Stimulated activated CD8-positive, alpha-beta memory T cell treated with anti-CD3 and anti-CD28 coated beads, Interleukin-2, amount 100 ng/mL, for 1 hour (primary cell): ENCODE data around the gene FAM111B.
"Not testable (repeated sequence)": the region's sequence is repeated elsewhere in the genome, so short reads cannot be mapped to it uniquely, and the experiment has no call there.

Experiments used
- DNase-seq, 2 donors: peaks; one replicate each; pipeline ENCODE4 v3.0.0-alpha.2; 2020; ENCODE audit warnings: low read depth in 2 of 2

Gene FAM111B, protein sequence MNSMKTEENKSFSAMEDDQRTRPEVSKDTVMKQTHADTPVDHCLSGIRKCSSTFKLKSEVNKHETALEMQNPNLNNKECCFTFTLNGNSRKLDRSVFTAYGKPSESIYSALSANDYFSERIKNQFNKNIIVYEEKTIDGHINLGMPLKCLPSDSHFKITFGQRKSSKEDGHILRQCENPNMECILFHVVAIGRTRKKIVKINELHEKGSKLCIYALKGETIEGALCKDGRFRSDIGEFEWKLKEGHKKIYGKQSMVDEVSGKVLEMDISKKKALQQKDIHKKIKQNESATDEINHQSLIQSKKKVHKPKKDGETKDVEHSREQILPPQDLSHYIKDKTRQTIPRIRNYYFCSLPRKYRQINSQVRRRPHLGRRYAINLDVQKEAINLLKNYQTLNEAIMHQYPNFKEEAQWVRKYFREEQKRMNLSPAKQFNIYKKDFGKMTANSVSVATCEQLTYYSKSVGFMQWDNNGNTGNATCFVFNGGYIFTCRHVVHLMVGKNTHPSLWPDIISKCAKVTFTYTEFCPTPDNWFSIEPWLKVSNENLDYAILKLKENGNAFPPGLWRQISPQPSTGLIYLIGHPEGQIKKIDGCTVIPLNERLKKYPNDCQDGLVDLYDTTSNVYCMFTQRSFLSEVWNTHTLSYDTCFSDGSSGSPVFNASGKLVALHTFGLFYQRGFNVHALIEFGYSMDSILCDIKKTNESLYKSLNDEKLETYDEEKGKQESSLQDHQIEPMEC

DNA sequence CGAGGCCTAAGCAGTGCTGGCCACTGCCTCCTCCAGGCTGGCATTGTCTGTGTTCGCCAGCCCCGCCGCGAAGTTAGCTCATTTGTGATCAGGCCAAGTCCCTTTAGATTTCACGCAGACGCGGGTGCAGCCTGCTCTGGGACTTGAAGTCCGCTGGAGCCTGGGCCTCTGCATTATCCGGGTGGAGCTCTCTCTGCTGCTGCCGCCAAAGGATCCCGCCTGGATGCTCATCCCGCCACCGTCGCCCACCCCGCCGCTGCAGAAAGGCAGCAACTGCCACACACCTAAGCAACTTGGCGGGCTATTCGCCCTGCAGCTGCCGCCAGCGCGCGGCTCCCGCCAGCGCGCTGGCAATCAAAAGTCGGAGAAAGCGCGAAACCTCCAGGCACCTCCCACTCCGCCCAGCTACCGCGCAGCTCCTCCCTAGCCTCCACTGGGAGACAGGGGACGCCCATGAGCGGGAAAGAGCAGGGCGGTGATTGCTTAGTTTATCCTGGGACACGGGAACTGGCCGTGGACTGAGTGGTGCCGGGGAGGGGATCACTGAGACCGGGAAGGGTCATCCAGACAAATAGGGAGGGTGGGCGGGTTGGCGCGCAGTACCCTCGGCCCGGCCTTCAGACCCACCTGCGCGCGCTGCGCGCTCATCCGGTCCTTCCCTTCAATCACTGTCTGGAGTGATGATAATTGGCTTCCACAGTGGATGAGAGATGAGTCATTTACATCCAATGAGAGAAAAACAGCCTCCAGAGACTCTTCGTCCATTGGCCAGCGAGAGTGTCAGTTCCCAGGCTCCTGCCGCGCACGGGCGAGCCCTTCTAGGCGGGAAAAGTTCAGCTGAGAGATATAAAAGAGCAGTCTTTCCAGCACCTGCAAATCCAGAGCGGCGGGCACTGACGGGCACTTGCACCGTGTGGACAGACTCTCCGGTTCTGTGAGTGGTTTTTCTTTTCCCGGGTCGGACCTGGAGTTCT, at the start of gene FAM111B:
Gene FAM111B (plus strand): TSS at position 875 of the 974 bp plus-strand sequence. CDS start 2,389 bp downstream, outside the sequence.
- DNase-seq = peak in 1 of 2 donors; percentile 10

DNA sequence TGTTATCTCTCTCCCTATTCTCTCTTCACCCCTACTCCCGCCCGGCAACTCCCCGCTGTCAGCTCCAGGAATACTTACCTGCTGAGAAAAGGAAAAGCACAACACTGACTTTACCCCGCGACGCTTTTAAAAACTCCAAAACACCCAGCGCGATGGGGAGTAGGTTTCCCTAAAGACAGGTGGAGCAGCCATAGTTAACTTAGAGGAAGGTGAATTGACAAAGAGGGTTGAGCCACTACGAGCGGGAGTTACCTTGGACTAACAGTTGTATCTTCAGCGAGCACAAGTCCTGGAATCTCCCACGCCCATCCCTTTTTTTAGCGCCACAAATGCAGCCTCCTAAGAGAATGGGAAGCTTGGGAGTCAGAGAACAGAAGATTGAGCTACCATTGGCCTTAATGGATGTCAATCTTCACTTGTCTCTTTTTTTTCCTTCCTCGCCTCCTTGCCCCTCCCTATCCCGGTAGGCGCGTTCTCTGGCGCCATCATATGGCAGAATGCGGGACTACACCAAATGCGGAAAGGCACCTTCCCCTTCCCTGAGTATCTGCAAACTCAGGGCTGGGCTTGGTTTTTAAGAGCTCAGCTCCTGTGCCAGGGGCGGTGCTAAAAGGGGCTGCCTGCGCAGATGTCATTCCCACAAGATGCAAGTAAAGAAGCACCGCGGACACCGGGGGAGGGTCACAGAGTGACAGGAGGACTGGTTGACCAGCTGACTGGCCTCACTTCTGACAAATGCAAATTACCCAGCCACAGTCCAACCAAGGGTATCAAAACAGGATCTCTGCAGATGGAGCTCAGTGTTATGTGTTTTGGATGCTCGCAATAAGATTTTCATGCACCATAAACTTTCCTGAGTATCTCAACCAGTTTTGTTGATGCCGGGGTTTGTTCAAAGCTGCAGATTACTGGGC, 48.7 kb upstream of the FAM111B start:
- DNase-seq = peak; percentile 59 to 60

DNA sequence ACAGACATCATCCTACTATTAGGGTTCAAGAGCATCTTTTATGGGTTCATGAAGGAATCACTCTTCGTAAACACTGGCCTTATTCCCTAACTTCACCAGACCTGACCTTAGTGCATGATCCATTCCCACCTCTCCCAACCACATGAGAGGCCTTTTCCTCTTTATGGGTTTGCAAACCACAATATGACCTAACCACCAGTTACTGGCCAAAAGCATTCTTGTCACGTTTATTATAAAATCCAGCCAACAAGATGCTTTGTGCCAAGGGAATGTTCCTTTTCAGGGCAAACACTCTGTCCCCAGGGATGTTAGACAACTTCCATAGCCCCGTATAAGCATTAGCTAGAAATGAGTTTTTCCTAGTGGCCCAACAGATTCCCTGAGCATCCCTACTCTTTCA, 46.9 kb upstream of the FAM111B start:
- DNase-seq = not testable (repeated sequence)

DNA sequence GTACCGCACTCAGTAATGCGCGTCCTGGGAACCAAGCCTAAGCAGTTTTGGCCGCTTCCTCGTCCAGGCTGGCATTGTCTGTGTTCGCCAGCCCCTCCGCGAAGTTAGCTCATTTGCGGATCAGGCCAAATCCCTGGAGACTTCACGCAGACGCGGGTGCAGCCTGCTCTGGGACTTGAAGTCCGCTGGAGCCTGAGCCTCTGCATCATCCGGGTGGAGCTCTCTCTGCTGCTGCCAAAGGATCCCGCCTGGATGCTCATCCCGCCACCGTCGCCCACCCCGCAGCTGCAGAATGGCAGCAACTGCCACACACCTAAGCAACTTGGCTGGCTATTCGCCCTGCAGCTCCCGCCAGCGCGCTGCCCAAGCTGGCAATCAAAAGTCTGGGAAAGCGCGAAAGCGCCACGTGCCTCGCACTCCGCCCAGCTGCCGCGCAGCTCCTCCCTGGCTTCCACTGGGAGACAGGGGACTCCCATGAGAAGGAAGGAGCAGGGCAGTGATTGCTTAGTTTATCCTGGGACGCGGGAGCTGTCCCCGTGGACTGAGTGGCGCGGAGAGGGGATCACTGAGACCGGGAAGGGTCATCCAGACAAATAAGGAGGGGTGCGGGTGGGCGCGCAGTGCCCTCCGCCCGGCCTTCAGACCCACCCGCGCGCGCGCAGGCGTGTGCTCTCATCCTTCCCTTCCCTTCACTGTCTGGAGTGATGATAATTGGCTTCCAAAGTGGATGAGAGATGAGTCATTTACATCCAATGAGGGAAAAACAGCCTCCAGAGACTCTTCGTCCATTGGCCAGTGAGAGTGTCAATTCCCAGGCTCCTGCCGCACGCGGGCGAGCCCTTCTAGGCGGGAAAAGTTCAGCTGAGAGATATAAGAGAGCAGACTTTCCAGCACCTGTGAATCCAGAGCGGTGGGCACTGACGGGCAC, 44.2 kb upstream of the FAM111B start:
- no peak for DNase-seq

DNA sequence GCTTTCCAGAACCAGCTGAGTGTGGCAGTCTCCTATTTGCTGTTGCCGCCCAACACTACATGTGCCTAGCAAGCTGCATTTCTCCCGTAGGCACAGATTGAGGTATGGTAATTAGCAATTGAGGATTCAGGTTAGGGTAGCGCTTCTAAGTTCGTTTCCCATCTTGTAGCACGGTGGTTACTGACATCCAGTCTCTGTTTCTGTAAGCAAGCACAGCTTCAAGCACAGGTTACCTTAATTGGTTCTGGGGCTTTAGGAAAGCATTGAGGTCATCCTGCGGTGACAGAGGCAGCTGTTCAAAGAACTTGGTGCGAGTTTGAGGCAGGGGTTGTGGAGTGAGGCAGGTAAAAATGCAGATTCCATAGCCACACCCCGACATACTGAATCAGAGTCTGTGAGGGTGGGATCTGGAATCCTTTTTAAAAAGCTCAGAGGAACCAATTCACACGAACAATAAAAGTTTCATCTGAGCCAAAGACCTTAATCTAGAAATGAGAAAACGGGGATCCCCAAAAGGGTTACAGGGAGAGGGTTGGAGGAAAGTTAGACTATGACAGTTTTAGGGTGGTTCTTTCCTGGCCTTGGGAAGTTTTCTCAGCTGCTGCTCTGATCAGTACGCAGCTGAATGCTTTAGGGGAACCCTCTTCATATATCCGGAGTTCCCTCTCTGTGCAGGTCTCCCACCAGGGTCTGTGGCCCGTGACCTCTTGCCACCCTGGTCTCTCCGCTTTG, 42.9 kb upstream of the FAM111B start:
- not testable (repeated sequence) for DNase-seq

DNA sequence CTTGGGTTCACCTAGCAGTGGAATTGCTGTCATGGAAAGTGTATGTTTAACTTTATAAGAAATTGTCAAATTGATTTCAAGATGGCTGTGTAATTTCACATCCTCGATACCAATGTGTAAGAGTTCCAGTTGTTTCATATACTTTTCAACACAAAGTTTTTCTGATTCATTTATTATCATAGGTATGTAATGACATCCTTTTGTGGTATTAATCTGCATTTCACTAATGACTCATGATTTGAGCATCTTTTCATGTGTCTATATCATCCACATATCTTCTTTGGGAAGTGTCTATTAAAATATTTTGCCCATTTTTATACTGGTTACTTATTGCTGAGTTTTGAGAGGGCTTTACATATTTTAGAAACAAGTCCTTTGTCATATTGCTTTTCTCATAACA, 38.0 kb upstream of the FAM111B start:
- no peak for DNase-seq

DNA sequence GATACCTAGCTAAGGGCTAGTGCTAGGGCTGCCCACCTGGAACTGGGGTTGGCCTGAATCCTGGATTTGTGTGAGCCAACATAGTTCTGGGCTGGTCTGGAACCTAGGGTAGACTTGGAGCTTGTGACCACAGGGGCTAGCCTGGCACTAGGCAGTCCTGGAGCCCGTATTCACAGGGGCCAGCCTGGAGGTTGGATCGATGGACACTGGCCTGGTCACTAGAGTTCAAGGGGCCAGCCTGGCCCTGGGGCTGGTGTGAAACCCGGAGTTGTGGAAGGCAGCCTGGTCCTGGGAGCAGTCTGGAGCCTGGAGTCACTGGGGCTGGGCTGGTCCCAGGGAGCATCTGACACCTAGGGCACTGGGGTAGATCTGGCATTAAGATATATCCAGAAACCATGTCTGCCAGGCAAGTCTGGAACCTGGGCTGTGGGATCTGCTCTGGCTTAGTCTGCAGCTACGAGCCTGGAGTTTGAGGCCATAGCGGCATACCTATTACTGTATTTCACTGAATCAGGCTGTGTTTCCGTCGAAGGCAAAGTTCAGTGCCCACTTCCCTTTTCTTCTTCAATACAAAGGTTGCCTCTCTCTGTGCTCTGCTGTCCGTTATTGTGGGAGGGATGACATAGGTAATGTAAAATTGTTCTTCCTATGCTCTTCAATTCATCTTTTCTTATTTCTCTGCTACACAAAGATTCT, 30.0 kb upstream of the FAM111B start:
- DNase-seq = no peak

DNA sequence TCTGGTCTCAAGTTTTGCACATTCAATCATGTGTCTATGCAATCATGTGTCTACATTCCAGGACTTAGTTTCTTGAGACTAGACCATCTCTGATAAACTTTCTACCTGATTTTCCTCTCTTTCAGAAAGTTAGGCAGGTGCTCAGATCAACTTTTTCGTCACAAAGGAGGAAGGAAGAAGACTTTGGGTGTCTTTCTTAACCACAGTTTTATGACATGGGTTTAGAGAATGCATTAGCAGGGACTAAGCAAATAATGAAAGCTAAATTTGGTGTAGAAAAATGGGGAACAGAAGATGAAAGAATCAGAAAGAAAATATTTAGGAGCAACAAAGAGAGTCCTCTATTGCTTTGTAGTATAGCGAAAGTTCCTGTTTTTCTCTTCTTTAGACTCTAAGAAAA, 28.6 kb upstream of the FAM111B start:
- no peak for DNase-seq

DNA sequence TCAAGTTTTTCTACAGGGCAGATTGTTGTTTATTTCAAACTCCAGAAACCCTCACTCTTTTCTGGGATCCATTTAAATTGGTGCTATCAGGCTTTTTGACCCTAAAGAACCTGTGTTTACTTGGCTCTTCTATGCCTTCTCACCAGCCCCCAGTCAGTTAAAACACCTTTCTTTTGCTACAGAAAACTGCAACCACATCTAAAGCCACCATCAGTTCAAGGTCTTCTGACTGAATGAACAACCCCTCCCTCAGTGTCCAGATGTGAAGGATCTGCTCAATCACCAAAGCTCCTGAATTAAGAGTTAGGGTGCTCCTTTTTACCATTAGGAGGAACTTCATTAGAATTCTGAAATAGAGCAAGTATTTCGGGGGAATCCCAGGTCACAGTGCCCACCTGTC, 28.0 kb upstream of the FAM111B start:
- DNase-seq = no peak

DNA sequence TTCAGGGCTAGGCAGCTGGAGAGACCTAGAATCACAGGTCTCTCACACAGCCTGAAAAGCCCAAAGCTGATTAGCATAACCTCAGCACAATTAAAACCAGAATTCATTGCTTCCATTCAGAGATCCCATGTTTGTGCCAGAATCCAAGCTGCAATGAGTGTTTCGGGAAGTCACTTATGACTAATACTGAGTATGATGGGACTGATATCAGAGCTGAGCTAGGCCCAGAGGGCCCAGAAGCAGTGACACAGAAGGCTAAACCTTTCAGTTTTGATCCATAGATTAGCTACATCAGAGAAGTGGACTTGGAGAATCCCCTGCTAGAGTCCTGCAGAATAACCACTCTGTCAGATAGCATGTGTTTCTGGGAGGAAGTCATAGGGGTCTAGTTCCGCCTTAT, 26.6 kb upstream of the FAM111B start:
- not testable (repeated sequence) for DNase-seq

DNA sequence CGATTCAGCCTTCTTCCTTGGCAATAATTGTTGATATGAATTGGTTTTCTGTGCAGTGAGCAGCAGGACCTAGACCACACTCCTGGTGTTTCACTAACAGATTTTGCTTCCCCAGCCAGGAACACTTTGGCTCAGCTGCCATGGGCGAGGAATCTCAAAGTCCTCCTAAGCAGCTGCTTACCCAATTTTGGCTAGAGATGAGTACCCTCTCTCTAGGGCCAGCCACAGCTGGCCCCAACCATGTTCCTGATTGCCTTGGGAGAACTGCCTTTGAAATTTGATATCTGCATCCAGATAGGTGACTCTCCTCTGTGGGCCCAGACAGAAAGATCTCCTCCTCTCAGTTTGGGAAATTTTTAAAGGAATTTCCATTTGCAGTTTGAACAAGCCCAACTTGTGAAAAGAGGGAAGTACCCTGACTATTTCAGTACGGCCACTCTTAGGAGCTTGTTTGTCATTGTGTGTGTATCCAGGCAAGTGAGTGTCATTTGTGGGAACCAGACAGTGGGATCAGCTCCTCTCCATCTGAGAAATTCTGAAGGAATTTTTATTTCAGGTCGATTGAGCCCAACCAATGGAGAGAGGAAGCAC, 25.5 kb upstream of the FAM111B start:
- not testable (repeated sequence) for DNase-seq

DNA sequence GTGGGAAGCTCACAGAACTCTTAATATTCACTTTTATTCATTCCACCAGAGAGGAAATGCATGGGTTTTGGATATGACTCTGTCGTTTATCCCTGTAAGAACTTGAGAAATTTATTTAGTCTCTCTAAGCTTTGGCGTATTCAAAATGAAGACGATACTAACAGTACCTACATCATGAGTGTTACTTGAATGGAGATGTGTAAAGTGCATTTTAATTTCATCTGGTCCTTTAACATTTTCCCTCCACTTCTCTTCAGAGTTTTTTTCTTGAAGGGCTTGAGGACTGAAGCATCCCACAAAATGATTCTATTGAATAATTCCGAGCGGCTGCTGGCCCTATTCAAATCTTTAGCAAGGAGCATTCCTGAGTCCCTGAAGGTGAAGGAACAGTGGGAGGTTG, 21.0 kb upstream of the FAM111B start, which contains the start of gene GLYATL1B:
Gene GLYATL1B (plus strand): TSS at position 301 of the 400 bp plus-strand sequence. CDS start 0 bp downstream, at position 301.
- not testable (repeated sequence) for DNase-seq

DNA sequence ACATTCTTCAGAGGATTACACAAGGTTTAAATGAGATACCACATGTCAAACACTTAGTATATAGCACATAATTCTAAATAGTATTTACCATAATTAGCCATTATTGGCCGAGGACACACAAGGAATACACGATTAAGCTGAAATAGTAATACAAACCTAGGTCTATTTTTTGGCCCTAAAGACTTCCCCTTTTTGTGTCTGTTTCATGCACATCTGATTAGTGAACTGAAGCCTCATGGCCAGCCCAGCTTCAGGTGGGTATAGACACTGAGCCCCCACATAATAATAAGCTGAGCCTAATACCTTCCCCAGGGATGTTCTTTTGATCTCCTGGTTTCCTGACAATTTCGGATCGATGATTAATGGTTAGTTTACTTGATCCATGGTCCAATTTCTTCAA, 18.9 kb upstream of the FAM111B start:
- DNase-seq = no peak

DNA sequence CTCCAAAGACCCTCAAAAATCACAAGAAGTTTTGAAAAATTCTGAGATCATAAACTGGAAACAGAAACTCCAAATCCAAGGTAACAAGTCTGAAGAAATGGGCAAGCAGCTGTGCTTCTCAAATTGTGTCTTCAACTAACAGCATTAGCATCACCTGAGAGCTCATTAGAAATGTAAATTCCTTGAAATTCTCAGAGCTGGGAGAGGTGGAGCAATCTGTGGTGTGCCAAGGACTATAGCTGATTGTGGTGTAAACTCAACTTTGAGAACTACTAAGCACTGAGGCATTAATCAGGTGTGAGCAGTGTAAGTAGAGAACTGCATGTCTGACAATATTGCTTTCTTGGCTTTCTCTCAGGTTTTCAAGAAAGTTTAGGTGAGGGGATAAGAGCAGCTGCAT, 13.5 kb upstream of the FAM111B start:
- not testable (repeated sequence) for DNase-seq

DNA sequence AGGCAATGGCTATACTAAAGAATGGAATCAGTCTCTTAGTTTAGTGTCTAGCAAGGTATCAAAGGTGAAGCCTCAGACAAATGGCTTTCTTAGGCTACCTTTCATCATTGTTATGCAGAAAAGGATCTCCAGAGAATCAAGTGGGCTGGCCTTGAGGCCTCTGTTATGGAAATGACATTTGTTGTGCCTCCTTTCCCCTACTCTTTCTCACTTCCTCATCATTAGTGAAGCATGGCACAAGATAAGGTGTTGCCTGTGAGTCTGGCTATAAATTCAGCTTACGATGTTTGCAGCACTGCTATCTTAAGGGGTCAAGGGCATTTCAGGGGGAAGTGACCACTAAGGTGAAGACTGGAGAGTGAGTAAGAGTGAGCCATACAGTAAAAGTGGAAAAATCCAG, 11.8 kb upstream of the FAM111B start:
- not testable (repeated sequence) for DNase-seq

DNA sequence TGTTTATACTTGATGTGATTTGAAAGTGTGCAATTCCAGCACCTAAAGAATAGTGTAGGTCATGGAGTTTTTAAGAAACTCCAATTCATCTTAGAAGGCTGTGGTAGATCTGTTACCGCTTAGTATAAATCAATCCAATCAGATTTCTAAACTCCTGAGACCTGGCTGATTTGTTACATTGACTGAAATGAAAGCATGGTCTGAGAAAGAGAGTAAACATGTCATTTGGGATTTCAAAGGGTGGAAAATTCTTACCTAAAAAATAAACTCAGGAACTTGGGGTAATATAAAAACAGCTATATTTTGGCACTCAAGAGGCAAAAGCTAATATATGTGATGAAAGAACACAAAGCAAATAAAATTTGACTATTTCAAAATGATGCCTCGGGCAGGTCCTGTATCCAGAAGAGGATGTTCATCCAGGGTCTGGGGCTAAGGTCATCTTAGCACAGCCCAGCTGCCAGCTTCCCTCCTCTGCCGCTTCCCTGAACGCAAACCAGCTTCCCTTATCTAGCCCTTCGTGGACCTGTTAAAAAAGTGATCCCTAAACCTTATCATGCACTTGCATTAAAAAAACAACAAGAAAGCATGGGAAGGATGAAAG, 11.0 kb upstream of the FAM111B start:
- DNase-seq = not testable (repeated sequence)

DNA sequence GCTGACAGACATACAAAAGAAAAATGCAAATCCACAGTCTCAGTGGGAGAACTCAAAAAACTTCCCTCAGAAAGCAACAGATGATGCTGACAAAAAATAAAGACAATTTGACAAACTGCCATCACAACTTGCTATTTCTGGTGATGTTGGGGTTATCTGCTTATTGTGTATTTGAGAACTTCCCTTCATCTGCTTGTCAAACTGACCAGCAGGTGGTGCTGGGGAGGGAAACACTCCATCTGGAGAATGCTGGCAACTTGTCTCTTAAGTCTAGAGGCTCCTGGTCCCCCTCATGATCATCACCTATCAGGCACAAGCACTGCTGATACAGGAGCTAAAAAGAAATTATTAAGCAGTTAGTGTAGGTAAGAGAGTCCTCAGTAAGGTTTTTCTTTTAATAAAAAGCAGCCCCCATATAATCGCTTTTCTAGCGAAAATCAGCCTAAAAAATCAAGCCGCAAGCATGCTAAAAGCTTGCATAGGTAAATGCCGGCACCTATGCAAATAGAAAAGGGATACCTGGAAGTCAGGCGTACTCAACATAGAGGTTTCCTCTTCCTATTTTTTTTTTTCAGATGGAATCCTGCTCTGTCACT, 9.8 kb upstream of the FAM111B start:
- peak; percentile 33 to 42 for DNase-seq
